Upper lobe of right lung (tissue), 1 donor: Measurements from ENCODE around the gene KIF24. TPM values are rescaled to one million over a fixed set of nuclear protein-coding genes. Genes with fewer than 3 reads are reported as not detected.

ENCODE experiments used
- ATAC-seq: fragments of 200-7000 bp; cut with Tn5 transposase; one replicate; pipeline ENCODE4 v1.9.1; 2020; ENCODE audit warnings: mild to moderate bottlenecking, moderate library complexity
- DNase-seq: peaks from one replicate; pipeline ENCODE4 v3.0.0-alpha.2; 2020
- H3K27ac ChIP-seq: fragments of 200-600 bp; one replicate; pipeline ENCODE4 v1.8.0; 2022
- H3K27me3 ChIP-seq: fragments of 200-600 bp; one replicate; pipeline ENCODE4 v1.8.0; 2022; ENCODE audit warnings: mild to moderate bottlenecking
- H3K36me3 ChIP-seq: fragments of 200-600 bp; one replicate; pipeline ENCODE4 v1.8.0; 2022
- H3K4me1 ChIP-seq: fragments of 200-600 bp; one replicate; pipeline ENCODE4 v1.8.0; 2022
- H3K4me3 ChIP-seq: fragments of 200-600 bp; one replicate; pipeline ENCODE4 v1.8.0; 2022; ENCODE audit warnings: mild to moderate bottlenecking
- H3K9me3 ChIP-seq: fragments of 200-600 bp; one replicate; pipeline ENCODE4 v1.8.0; 2022
- intact Hi-C: fragments of 100-400 bp; cut with DNase I; formaldehyde crosslinking; loops from one replicate; pipeline ENCODE4 v1.11.0; 2022
- total RNA-seq: library from RNA; stranded (reverse); fragmentation: NEBNext Ultra II Directional; extraction: Animal tissue kit (Norgen Biotek cat#: 25700); gene quantifications from one replicate; pipeline ENCODE4 v1.2.1, GENCODE V29; 2021
- TF ChIP-seq, protein P1 (sequence below): fragments of 200-600 bp; IDR thresholded peaks from one replicate; pipeline ENCODE4 v1.8.0; 2022; ENCODE audit warnings: antibody characterized with exemption
- donor health status: DM: no; HTN: yes; CAD: no; lungs with severe emphysema.

Gene KIF24
- total RNA-seq, 1 donor from 2014 or later = 0.46 TPM

- no peaks in the 10 kb centered on the region for H3K36me3 ChIP-seq
- DNase-seq (no peak), ATAC-seq (no peak)
- peak overlapping the region; percentile 84 for H3K27ac ChIP-seq
- H3K9me3 ChIP-seq = no peaks in the 10 kb centered on the region
- intact Hi-C loops = no loop called here
- TF ChIP-seq, protein P1, sequence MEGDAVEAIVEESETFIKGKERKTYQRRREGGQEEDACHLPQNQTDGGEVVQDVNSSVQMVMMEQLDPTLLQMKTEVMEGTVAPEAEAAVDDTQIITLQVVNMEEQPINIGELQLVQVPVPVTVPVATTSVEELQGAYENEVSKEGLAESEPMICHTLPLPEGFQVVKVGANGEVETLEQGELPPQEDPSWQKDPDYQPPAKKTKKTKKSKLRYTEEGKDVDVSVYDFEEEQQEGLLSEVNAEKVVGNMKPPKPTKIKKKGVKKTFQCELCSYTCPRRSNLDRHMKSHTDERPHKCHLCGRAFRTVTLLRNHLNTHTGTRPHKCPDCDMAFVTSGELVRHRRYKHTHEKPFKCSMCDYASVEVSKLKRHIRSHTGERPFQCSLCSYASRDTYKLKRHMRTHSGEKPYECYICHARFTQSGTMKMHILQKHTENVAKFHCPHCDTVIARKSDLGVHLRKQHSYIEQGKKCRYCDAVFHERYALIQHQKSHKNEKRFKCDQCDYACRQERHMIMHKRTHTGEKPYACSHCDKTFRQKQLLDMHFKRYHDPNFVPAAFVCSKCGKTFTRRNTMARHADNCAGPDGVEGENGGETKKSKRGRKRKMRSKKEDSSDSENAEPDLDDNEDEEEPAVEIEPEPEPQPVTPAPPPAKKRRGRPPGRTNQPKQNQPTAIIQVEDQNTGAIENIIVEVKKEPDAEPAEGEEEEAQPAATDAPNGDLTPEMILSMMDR = no peak
- H3K27me3 ChIP-seq = no peaks in the 10 kb centered on the region
- peak overlapping the region; percentile 68 for H3K4me3 ChIP-seq
- peaks cover 10% of the 10 kb centered on the region for H3K4me1 ChIP-seq
These were observed 525 bp downstream of the KIF24 start for GRCh38 chr9:34328500-34328986.

GRCh38 chr9:34326690-34327089 is 2.4 kb downstream of the KIF24 start:
- Histone ChIP-seq H3K36me3 (no peaks in the 10 kb centered on the region), H3K27me3 (no peaks in the 10 kb centered on the region), H3K4me1 (peaks cover 10% of the 10 kb centered on the region), H3K9me3 (no peaks in the 10 kb centered on the region), H3K4me3 (no peak overlapping the region), H3K27ac (no peak overlapping the region)
- ATAC-seq (no peak), DNase-seq (no peak)
- TF ChIP-seq, protein P1 = no peak
- intact Hi-C loops = no loop called here

- H3K27me3 ChIP-seq = no peaks in the 10 kb centered on the region
- H3K9me3 ChIP-seq = no peaks in the 10 kb centered on the region
- H3K27ac ChIP-seq = no peak overlapping the region
- intact Hi-C loops = no loop called here
- no peak overlapping the region for H3K4me3 ChIP-seq
- peaks cover 2% of the 10 kb centered on the region for H3K4me1 ChIP-seq
- no peaks in the 10 kb centered on the region for H3K36me3 ChIP-seq
- no peak for ATAC-seq
- no peak for DNase-seq
- TF ChIP-seq, protein P1 = no peak
These were observed 6.0 kb downstream of the KIF24 start for GRCh38 chr9:34322899-34323591.

DNA sequence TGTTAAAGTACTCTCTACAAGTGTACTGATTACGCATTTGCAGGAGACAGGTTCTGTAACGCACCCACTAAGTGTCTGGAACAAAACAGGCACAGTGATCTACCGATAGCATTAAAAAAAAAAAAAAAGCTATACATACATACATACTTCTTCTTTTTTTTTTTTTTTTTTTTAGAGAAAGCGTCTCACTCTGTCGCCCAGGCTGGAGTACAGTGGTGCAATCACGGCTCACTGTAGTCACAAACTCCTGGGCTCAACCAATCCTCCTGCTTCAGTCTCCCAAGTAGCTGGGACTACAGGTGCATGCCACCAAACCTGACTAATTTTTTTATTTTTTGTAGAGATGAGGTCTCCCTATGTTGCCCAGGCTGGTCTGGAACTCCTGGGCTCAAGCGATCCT is 7.6 kb downstream of the KIF24 start:
- ATAC-seq (no peak), DNase-seq (no peak)
- H3K9me3 ChIP-seq = no peaks in the 10 kb centered on the region
- H3K36me3 ChIP-seq = no peaks in the 10 kb centered on the region
- intact Hi-C loops = no loop called here
- H3K27me3 ChIP-seq = no peaks in the 10 kb centered on the region
- no peak overlapping the region for H3K4me3 ChIP-seq
- H3K27ac ChIP-seq = no peak overlapping the region
- H3K4me1 ChIP-seq = no peaks in the 10 kb centered on the region
- TF ChIP-seq, protein P1 = no peak

DNA sequence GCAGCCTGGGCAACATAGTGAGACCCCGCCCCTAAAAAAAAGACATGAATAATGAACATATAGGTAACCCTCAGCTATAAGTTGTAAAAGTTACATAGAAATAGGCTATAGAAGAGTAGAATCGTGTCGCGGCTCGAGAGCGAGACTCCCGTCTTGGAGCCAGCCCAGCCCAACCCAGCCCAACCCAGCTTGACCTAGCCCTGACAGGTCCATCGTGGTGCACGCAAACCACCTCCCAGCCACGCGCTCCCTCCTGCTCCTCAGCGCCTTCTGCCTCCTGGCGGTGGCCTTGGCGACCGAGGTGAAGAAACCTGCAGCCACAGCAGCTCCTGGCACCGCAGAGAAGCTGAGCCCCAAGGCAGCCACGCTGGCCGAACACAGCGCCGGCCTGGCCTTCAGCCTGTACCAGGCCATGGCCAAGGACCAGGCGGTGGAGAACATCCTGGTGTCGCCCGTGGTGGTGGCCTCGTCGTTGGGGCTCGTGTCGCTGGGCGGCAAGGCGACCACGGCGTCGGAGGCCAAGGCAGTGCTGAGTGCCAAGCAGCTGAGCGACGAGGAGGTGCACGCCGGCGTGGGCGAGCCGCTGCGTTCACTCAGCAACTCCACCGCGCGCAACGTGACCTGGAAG is 10.8 kb downstream of the KIF24 start:
- Histone ChIP-seq H3K4me1 (no peaks in the 10 kb centered on the region), H3K9me3 (no peaks in the 10 kb centered on the region), H3K27ac (no peak overlapping the region), H3K27me3 (no peaks in the 10 kb centered on the region), H3K4me3 (no peak overlapping the region), H3K36me3 (no peaks in the 10 kb centered on the region)
- ATAC-seq (no peak), DNase-seq (no peak)
- TF ChIP-seq, protein P1 = no peak
- intact Hi-C loops = no loop called here
